HEK293 (cell line): ENCODE results near the gene EML6.

Experiments
- ZNF121 ChIP-seq: fragments of 450-650 bp; formaldehyde crosslinking; IDR thresholded peaks from 2 replicates; pipeline ENCODE4 v1.5.1; 2016; ENCODE audit warnings: missing biosample characterization, missing genetic modification characterization
- ZNF174 ChIP-seq: fragments of 450-650 bp; formaldehyde crosslinking; IDR thresholded peaks from 2 replicates; pipeline ENCODE4 v1.5.0; 2017; ENCODE audit warnings: missing biosample characterization, mild to moderate bottlenecking, missing genetic modification characterization
- ZNF747 ChIP-seq: fragments of 450-650 bp; formaldehyde crosslinking; IDR thresholded peaks from 2 replicates; pipeline ENCODE4 v1.5.1; 2016; ENCODE audit warnings: missing biosample characterization, missing genetic modification characterization

DNA sequence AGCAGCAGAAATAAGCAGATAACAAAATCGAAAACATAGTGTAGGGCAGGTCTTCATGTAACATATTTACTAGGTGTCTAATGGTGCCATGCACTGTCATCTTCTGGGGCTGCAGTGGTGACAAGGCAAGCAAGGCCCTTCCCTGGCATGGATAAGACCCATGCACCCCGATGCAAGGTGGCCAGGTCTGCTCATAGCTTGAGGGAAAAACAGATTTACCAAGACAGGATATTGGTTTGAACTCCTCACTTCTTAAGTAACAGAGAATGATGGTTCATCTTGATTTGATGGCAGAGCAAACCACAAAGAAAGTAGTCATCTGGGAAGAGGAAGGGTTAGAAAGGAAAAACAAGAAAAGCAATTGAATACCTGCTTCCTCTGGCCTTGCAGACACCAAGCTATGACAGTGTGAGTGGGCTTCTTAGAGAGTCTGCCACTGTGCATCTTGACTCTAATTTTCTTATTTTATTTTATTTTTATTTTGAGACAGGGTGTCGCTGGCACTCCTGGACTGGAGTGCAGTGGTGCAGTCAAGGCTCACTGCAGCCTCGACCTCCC lies 35.8 kb upstream of the EML6 start:
- TF ChIP-seq ZNF747 (tag by site-specific recombination) (no peak), ZNF174 (tag by site-specific recombination) (no peak), ZNF121 (no peak)
